Head of caudate nucleus (tissue), 42 donors: Measurements from ENCODE around the gene PPP4R3B.

Experiments
- DNase-seq, 42 donors: peaks; one replicate each; pipeline versions ENCODE4 v3.0.0 to v3.0.0-alpha.2; 2020 to 2021; ENCODE audit warnings: mixed read lengths in 7 of 42
- intact Hi-C: fragments of 100-400 bp; cut with DNase I; formaldehyde crosslinking; loops from one replicate; pipeline ENCODE4 v1.15.0; 2022

Gene PPP4R3B

DNA sequence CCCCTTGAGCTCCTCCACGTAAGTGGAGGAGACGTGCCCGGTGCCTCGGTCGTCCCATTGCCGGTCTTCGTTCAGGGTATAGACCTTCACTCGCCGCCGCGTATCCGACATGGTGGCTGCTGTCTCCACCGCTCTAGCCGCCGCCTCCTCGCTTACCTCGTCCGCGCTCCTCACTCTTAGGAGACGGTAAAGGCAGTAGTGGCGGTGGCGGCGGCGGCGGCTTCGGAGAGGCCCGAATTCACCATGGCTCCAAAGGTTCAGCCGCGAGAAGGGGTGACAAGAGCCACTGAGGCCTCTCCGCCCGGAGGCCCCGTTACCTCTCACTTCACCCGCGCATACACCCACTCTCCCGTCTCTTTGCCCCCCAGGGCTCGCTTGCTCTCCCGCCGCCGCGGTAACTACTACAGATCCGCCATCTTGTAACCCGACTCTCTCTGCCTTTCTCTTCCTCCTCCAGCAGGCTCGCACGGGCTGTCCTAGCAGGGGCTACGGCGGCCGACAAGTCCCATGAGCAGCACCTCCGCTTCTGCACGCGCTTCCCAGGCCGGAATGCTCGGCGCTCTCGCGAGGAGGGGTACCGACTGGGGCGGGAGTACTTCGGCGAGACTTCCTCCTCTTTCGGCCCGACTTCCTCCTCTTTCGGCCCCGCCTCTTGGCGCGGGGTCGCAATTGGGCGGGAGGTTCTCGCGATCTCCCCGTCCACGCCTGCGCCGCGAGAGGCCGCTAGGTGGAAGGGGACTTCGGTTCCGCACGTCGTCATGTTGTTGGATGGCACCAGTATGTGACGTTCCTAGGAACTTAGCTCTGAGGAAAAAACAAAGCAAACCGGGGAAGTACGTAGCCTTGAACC lies at the start of gene PPP4R3B:
TSS of gene PPP4R3B (minus strand) at position 448 of the 850 bp plus-strand sequence. CDS start at position 111, 337 bp downstream.
- intact Hi-C loops: loop anchor here (2.0 kb wide), 1 partner anchor 99 kb away; the partner anchor contains the start of gene CFAP36
- DNase-seq: peak; percentile 96 to 100 (median 99)

DNA sequence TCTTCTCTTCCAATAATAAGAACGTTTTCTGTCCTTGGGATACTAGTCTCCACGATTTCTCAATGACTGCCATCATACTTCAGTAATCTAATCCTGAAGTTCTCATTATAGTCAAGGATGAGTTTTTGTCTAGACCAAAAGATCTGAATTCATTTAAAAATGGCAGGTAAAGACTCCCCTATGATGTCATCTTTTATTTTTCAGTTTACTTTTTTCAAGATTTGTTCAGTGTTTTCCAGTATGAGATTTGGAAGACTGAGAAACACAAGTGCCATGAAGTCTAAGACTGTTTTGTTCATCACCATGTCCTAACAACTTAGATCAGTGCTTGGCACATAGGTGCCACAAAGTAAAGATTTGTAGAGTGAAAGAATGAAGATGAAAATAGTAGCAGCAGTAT lies 35.8 kb upstream of the PPP4R3B start:
- DNase-seq: no peak
- intact Hi-C loops: no loop called here

DNA sequence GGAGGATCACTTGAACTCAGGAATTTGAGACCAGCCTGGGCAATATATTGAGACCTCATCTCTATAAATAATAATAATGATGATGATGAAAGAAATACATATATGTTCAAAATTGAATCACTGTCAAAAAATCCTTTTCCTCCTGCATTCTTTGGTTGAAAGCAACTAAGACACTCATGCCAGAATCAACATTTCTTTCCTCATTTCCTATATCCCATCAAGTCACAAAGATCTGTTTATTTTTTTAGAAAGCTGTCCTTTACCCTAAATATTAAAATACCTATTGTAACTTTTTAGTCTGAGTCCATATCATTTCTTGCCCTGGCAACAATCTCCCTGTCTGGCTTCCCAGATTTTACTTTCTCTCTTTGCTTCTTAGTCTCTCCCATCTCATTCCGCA lies 31.8 kb upstream of the PPP4R3B start:
- intact Hi-C loops: no loop called here

DNA sequence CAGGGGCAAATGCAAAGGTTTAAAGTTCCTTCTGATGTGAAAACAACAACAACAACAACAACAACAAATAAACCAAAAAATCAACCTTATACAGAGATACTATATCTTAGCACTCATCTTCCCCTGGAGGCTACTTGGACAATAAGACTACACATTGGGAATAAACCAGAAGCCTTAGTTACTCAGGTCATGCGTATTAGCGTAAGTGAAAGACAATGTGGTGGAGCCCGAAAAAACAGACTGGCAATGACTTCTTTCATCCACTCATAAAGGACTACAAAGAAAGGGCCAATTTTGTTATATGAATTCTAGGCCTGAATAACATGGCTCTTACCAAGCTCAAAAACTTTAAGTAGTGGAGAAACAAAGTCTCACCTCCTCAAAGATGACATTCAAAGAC lies 19.4 kb upstream of the PPP4R3B start:
- DNase-seq: no peak
- intact Hi-C loops: no loop called here

More for the DNA sequence above, 31.8 kb upstream of the PPP4R3B start:
- DNase-seq: no peak

DNA sequence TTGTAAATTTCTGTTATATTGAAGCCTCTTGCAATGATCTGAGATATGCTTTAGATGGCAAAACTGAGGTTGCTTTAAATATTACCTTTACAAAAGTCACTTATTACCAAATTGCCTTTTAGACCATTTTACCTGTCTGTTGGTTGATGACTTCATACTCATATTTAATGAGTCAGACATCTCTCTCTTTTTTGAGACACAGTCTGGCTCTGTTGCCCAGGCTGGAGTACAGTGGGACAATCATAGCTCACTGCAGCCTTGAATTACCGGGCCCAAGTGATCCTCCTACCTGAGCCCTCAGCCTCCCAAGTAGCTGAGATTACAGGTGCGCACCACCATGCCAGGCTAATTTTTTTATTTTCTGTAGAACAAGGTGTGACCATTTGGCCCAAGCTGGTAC lies 11.5 kb upstream of the PPP4R3B start:
- intact Hi-C loops: no loop called here
- DNase-seq: no peak

DNA sequence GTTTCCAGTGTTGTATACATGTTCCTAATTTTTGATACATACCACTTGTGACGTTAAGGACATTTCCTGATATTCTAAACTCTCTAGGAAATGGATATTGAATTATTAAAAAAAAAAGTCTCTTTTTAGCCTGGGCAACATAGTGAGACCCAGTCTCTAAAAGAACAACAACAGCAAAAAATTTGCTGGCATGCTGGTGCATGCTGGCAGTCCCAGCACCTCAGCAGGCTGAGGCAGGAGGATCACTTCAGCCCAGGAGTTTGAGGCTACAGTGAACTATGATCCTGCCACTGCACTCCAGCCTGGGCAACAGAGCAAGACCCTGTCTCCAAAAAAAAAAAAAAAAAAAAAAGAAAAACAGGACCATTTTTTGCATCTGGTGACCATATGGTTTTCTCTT lies 10.5 kb upstream of the PPP4R3B start:
- no peak for DNase-seq
- intact Hi-C loops: no loop called here

DNA sequence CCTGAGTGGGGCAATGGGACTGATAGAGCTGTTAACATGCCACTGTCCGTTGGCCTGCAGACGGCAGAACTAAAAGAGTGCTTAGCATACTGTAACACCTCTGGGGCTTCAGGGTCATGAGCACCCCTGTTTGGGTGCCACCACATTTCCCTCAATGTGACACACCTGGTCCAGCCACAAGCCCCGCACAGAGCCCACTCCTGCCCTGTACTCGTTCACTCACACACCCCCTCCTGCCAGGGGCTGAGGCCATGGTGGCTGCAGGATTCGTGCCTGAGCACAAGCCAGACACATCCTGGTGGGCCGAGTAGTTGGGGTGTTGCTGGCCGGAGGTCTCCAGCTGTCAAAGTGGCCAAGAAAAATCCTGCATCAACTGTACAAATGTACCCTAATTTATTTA lies 4.4 kb upstream of the PPP4R3B start:
- intact Hi-C loops: no loop called here
- DNase-seq: no peak

DNA sequence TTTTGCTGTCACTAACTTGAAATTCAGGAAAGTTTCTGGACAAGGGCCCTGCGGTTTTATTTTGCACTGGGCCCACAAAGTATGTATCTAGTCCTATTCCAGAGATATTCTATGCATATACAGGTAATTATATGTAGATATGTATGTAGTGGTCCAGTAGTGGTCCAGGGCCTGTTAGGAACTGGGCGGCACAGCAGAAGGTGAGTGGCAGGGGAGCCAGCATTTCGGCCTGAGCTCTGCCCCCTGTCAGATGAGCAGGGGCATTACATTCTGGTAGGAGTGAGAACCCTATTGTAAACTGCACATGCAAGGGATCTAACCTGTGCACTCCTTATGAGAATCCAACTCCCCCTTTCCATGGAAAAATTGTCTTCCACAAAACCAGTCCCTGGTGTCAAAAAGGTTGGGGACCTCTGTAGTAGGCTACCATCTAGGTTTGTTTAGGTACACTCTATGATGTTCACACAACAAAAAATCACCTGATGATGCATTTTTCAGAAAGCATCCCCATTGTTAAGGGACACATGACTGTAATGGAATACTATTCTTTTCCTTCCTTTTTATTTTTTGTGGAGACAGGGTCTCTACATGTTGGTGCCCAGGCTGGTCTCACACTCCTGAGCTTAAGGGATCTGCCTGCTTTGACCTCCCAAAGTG lies 2.8 kb upstream of the PPP4R3B start:
- intact Hi-C loops: no loop called here
- DNase-seq: no peak

DNA sequence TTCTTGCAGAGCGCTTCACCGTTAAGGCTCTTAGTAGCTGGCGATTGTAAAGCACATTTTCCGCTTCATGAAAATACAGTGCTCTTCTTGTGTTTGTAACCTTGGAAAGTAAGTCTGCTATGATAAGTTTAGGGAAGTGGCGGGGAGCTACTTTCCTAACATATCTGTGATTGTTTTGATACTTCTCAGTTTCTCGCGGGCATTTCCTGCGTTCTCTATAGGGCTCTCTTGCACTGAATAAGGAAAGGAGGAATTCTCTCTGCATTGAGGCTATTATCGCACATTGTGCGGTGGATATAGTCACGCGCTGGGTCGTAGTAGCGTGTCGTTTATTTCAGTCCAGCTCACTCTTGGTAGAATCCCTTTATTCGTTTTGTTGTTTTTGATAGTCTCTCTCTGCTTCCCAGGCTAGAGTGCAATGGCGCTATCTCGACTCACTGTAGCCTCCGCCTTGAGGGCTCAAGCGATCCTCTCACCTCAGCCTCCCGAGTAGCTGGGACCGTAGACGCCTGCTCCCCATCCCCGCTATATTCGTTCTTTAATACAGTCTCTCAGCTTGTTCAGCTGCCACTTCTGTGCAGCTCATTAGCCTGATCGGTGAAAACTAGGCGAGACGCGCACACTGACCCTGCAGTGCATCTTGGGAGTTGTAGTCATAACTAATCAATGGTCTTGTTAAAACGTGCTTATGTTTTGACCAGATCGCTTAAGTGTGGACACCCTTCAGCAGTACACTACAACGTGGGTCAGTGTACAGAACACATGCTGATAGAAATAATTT lies 1.0 kb upstream of the PPP4R3B start:
- peak; percentile 52 to 89 (median 73) for DNase-seq
- intact Hi-C loops: no loop called here

DNA sequence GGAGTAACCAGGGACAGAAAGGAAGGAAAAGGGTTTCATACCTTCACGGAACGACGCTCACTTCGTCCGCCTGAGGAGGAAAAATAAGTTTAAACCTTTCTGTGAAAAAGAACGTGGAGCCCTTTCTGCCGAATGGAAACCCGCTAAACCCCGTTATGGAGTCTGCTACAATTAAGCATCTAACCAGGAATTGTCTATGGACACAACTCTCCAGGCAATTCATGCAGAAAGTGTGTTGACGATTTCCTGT lies 528 bp upstream of the PPP4R3B start:
- peak in 3 of 42 donors; percentile 3 to 19 (median 15) for DNase-seq
- intact Hi-C loops: no loop called here

DNA sequence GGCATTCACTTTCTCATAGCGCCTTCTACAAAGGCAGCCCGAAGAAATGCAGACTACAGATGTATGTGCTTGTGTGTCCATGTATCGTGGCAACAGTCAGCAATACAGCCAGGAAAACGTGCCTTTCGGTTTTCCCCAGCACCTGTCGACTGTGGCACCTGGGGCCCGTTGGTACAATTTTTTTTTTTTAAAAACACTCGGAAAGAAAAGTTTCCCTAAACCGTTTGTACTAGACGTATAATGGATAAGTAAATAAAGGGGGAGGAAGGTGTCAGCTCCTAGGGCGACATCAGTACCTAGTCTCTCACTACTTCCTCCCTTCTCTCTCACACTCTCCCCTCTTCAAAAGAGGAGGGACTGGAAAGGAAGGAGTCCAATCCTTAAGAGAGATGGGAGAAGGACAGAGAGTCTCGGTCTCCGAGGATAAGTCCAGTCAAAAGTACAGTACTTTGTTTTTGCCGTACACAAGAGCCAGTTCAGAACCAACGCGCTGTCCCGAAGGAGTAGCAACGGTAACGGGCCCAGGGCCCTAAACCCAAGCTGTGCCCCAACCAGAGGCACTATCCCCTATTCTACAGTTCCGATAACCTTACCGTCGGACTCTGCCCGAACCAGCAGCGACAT lies 759 bp downstream of the PPP4R3B start:
- peak in 2 of 42 donors; percentile 11 to 12 for DNase-seq
- intact Hi-C loops: loop anchor here (2.0 kb wide), 1 partner anchor 98 kb away; the partner anchor contains the start of gene CFAP36

DNA sequence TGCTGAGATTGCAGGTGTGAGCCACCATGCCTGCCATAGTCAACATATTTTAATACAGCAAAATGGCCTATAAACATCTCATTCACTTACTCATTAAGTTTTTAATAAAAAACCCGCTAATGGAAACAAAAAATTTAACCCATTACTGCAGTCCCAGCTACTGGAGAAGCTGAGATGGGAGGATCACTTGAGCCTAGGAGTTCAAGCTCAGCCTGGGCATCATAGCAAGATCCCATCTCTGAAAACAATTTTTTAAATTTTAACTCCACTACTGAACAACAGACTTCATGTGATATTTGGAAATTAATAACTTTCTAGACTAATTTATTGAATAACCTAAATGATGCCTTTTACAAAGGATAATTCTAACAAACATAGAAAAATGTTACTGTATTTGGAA lies 5.4 kb downstream of the PPP4R3B start:
- no peak for DNase-seq
- intact Hi-C loops: no loop called here

DNA sequence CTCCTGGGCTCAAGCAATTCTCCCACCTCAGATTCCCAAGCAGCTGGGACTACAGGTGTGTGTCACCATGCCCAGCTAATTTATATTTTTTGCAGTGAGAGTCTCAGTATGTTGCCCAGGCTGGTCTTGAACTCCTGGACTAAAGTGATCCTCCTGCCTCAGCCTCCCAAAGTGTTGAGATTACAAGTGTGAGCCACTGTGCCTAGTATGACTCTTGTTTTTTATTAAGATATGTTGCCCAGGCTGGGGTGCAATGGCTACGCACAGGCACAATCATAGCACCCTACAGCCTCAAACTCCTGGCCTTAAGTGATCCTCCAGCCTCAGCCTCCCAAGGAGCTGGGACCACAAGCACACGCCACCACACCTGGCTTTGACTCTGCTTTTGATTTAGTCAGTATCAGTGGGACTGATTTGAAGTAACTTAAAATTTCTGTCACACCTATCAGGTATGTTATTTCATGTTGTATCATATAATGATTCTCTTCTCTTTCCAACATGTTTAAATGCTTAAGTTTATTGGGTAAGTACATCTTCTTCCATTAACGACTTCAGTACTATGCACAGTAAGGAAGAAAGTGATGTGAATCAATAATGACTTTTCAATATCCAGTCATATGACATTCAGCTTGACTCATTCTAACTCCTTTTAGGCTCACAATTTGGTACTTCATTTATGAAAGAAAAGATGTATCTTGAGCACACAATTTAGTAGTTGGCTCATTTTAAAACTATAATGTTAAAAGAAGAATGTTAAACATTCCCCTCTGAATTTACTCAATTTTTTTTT lies 6.3 kb downstream of the PPP4R3B start:
- intact Hi-C loops: no loop called here
- no peak for DNase-seq

DNA sequence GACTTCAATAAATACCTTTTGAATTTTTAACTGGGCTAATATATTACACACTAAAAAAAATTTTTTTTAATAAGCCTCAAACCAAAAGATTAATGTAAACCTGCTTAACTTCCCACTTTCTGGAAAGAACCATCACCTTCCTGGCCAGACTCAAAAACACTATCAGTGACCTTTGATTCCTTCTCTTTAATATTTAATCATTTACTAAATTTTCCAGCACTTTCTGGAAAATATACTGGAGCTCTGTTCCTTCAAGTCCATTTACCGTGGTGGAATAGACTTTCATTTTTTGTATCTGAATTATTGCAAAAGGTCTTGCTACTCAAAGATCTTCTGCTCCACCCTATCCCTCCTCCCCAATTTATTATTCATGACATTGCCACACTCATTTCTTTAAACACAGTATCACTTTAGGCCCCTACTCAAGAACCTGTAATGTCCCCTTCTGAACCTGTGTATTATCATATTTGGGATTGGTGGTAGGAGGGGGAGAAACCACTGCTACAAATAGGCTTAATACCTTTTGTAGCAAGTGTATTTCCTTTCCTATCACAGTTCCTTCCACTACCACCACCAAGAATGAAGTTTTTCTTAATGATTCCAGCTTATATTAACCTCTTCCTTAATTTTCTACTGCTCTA lies 7.4 kb downstream of the PPP4R3B start:
- intact Hi-C loops: no loop called here

DNA sequence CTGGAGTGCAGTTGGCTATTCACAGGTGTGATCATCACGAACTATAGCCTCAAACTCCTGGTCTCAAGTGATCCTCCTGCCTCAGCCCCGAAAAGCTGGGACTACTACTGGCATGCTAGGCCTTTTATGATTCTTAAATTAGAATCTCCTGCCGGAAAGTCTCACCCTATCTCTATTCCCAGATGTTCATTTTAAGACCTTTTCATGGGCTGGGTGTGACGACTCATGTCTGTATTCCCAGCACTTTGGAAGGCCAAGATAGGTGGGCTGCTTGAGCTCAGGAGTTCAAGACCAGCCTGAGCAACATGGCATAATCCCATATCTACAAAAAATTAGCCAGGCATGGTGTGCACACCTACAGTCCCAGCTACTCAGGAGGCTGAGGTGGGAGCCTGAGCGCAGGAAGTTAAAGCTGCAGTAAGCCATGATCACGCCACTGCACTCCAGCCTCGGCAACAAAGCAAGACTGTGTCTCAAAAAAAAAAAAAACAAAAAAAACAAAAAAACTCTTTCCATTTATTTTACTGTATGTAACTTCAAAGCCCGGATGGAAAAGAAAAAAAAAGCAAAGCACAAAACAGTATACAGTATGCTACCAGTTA lies 8.1 kb downstream of the PPP4R3B start:
- intact Hi-C loops: no loop called here
- DNase-seq: no peak

More for the DNA sequence above, 7.4 kb downstream of the PPP4R3B start:
- DNase-seq: no peak

DNA sequence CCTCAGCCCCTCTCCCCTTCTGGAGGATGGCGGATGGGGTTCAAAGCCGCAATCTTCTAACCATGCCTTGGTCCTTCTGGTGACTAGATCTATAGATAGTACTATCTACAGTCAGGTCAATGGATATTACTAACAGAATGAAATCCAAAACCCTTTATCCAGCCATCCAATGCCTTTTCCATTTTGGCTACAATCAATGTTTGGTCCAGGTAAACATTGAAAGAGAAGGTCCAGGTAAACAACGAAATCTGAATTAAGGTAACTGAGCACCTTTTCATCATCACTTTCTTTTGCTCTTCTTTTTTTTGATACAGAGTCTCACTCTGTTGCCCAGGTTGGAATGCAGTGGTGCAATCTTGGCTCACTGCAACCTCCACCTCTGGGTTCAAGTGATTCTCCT lies 9.7 kb downstream of the PPP4R3B start:
- no peak for DNase-seq
- intact Hi-C loops: no loop called here

DNA sequence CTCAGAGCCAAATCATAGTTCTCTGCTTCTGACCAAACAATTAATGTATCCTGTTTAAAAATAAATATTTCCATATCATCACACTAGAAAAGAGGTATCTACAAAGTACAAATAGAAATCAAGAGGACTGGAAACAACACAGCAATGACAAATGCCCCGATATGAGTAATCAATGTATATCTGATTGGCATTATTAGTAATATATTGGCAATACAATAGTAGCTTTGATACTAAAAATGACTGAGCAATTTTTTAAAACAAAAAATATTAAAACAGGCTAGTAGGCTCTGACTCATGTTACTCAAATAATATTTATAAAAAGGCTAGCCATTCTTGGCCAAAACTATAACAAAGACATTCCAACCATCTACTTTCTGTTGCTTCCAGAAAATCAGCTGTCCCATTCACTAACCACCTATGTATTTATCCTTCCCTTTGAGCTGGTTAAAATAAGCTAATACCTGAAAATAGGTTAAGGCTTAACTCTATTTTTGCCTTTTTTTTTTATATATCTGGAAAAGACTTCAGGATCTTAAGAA lies 13.3 kb downstream of the PPP4R3B start:
- DNase-seq: no peak
- intact Hi-C loops: no loop called here

DNA sequence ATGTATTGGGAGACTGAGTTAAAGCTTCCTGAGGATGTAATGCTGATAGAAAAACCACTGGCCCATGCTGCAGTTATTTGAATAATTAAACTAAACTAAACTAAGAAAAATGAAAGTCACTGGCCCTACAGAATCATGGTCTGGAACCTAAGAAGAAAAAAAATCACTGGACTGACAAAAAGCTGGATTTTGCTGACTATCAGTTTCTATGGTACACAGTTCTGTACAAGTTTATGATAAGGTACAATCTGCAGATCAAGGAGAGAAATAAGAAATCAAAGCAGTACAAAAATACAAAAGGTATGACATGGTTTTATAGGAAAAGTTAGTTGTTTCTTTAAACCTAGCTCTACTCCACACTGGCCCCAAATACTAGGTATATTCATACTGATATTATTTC lies 15.6 kb downstream of the PPP4R3B start:
- no peak for DNase-seq
- intact Hi-C loops: no loop called here
